Panc1 (cell line): ENCODE results near the gene MIX23.
A peak's percentile ranks its signal among the peaks of the same experiment; 100 is the strongest.

Experiments used
- POLR2AphosphoS5 ChIP-seq: IDR thresholded peaks from 2 replicates; pipeline ENCODE4 v1.6.1; 2012; ENCODE audit warnings: mild to moderate bottlenecking, low read depth, low read length, moderate library complexity
- SIN3A ChIP-seq: IDR thresholded peaks from 2 replicates; pipeline ENCODE4 v1.6.1; 2012; ENCODE audit warnings: low read depth, mild to moderate bottlenecking, low read length, moderate library complexity, borderline replicate concordance; ENCODE audit not compliant: insufficient read depth
- TF ChIP-seq, protein P1 (sequence below): fragments of 450-650 bp; IDR thresholded peaks from 2 replicates; pipeline ENCODE4 v1.5.1; 2017; ENCODE audit warnings: mild to moderate bottlenecking
- TF ChIP-seq, protein P2 (sequence below), 2 experiments: IDR thresholded peaks; 2 replicates each; pipeline ENCODE4 v1.6.1; 2011 to 2012; ENCODE audit warnings: low read depth in 2 of 2, control low read depth in 1 of 2, low read length in 1 of 2, mild to moderate bottlenecking in 1 of 2, moderate library complexity in 1 of 2; ENCODE audit not compliant: insufficient read depth in 1 of 2

DNA sequence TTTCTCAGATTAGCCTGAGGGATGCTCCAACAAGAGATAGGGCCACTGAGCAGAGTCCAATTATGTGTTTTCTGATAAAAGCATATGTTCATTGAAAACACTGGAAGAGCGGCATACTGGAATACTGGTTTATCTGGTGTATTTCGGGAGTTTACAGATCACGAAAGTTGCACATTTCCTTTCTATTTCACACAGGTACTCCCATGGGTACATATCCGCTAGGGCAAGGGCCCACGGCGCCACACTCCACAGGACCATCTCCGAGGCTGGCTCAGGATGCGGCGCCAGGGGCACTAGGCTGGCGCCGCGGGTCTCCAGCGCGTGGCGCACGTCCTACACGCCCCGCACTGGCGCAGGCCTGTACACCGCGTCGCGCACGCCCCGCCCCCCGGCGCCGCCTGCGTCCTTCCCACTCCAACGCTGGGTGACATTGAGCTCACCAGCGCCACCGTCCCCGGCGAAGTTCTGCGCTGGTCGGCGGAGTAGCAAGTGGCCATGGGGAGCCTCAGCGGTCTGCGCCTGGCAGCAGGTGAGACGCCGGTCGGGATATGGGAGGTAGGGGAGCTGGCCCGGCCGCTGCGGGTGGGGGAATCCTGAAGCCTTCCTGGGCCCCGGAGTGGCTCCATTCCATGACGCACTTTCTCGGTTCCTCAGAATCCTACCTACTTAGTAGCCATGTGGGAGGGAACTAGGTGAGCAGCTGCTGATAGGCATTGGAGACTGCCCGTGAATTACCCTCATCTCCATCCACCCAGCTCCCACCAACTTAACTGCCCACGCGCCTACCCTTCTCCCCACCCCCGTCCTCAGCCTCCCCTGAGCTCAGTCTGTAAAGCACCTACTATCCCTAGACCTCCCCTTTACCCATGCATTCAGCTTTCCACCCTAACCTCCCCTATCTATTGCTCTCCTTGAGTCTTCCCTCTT, 1.0 kb upstream of the MIX23 start, which contains the start of gene FAM162A:
- TF ChIP-seq, protein P1, sequence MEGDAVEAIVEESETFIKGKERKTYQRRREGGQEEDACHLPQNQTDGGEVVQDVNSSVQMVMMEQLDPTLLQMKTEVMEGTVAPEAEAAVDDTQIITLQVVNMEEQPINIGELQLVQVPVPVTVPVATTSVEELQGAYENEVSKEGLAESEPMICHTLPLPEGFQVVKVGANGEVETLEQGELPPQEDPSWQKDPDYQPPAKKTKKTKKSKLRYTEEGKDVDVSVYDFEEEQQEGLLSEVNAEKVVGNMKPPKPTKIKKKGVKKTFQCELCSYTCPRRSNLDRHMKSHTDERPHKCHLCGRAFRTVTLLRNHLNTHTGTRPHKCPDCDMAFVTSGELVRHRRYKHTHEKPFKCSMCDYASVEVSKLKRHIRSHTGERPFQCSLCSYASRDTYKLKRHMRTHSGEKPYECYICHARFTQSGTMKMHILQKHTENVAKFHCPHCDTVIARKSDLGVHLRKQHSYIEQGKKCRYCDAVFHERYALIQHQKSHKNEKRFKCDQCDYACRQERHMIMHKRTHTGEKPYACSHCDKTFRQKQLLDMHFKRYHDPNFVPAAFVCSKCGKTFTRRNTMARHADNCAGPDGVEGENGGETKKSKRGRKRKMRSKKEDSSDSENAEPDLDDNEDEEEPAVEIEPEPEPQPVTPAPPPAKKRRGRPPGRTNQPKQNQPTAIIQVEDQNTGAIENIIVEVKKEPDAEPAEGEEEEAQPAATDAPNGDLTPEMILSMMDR = peak; percentile 95
- TF ChIP-seq POLR2AphosphoS5 = peak; percentile 89
- TF ChIP-seq, protein P2, sequence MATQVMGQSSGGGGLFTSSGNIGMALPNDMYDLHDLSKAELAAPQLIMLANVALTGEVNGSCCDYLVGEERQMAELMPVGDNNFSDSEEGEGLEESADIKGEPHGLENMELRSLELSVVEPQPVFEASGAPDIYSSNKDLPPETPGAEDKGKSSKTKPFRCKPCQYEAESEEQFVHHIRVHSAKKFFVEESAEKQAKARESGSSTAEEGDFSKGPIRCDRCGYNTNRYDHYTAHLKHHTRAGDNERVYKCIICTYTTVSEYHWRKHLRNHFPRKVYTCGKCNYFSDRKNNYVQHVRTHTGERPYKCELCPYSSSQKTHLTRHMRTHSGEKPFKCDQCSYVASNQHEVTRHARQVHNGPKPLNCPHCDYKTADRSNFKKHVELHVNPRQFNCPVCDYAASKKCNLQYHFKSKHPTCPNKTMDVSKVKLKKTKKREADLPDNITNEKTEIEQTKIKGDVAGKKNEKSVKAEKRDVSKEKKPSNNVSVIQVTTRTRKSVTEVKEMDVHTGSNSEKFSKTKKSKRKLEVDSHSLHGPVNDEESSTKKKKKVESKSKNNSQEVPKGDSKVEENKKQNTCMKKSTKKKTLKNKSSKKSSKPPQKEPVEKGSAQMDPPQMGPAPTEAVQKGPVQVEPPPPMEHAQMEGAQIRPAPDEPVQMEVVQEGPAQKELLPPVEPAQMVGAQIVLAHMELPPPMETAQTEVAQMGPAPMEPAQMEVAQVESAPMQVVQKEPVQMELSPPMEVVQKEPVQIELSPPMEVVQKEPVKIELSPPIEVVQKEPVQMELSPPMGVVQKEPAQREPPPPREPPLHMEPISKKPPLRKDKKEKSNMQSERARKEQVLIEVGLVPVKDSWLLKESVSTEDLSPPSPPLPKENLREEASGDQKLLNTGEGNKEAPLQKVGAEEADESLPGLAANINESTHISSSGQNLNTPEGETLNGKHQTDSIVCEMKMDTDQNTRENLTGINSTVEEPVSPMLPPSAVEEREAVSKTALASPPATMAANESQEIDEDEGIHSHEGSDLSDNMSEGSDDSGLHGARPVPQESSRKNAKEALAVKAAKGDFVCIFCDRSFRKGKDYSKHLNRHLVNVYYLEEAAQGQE (IDR thresholded peaks at IDR 0.05; ENCODE audit: insufficient read depth in 1 of 2, low read depth in 2 of 2, low read length in 1 of 2) = peak in 1 of 2 experiments; percentile 71; a peak in 1 of 4 replicates
- TF ChIP-seq SIN3A = peak; percentile 87; the same call in 1 of the 2 replicates
